ENCODE results near the gene CWC27.

GRCh38 chr5:65043843-65044359 is 275.2 kb downstream of the CWC27 start:
- TF ChIP-seq POLR2A (IDR thresholded peaks at IDR 0.05; ENCODE audit: low read depth, low read length) = no peak
- TF ChIP-seq PAX5 (IDR thresholded peaks at IDR 0.05; ENCODE audit: insufficient read depth, low read length, severe bottlenecking) = no peak
- no peak for TF ChIP-seq TAF1 (IDR thresholded peaks at IDR 0.05; ENCODE audit: low read depth, low read length)
